NCI-H226 (cell line): ENCODE results near the gene PPP2R2D.

ENCODE experiments used
- DNase-seq: peaks from one replicate; pipeline ENCODE4 v3.0.0-alpha.2; 2015

PPP2R2D gene

DNA sequence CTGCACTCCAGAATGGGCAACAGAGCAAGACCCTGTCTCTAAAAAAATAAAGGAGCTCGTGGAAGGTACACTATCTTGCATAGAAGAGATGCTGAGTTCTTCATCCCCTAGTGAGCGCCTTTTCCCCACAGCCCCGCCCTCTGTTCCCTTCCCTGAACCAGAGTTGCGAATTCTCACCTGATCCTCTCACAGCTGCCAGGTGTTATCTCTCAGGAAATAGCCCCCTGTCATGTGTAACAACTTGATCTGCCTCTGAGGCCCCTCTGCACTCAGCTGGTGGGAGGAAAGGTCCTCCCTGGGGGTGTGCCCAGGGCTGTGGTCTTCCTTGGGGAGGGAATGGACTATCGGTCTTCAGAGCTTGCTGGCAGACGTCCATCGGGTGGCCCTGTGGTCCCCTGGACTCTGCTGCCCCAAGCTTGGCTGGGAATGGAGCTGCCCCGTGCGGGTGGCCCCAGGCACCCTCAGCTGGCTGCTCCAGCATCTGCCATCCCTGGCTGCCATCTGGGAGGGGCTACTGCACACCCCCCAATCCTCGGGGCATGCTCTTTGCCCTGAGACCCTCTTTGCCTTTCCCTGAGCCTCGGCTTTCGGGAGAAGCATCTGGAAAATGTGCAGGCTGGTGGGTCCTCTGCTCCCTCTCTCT is 102.6 kb downstream of the PPP2R2D start:
- no peak for DNase-seq

DNA sequence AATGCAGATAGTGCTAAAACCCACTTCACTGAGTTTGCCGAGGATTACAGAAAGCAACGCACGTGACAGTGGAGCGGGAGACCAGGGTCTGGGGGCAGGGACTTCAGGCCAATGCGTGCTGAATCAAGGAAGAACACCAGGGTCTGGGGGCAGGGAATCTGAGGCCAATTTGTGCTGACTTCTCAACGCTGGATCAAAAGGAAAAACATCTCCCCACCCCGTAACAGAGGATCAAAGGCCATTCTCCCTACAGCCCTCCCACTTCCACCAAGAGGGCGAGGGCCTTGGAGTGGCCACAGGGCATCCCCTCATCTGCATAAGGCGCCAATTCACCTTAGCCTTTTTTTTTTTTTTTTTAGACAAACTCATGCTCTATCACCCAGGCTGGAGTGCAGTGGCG is 103.2 kb downstream of the PPP2R2D start:
- no peak for DNase-seq

DNA sequence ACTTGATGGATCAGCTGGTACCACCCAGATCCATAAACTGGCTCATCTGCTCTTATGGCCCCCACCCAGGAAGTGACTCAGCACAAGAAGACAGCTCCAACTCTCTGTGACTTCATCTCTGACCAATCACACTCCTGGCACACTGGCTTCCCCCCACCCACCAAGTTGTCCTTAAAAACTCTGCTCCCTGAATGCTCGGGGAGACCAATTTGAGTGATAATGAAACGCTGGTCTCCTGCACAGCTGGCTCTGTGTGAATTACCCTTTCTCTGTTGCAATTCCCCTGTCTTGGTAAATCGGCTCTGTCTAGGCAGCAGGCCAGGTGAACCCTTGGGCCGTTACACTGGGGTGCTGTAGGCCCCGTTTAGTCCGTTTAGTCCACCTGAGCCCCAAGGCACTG is 104.3 kb downstream of the PPP2R2D start:
- DNase-seq, result no peak

DNA sequence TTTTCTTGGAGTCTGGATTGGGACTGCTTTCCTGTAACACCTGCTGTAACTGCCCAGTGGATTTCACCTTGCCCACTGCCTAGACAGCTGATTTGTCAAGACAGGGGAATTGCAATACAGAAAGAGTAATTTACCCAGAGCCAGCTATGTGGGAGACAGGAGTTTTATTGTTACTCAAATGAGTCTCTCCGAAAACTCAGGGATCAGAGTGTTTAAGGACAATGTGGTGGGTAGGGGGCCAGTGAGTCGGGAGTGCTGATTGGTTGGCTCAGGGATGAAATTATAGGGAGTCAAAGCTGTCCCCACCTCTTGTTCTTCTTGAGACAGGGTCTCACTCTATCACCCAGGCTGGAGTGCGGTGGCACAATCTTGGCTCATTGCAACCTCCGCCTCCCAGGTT is 106.2 kb downstream of the PPP2R2D start:
- no peak for DNase-seq

DNA sequence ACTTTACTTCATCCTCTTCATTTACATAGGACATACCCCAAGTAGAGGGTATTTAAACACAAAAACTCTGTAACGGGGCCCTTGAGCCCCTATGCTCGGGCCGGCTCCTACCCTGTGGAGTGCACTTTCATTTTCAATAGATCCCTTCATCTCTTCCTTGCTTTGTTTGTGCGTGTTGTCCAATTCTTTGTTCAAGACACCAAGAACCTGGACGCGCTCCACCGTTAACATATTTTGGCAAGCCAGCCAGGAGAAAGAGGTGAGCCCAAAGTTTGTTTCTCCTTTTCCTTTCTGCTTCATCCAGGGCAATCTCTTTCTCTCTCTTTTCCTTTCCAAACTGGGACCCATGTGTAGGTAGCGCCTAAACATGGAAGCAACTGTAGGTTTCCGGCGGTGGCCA is 106.9 kb downstream of the PPP2R2D start:
- DNase-seq, result no peak
